GM12864 (cell line): Measurements from ENCODE around the gene MYOCD.

ENCODE experiments used
- DNase-seq: peaks from one replicate; pipeline ENCODE4 v3.0.0-alpha.2; 2011; ENCODE audit warnings: low read depth
- H3K4me3 ChIP-seq: 2 replicates; pipeline ENCODE4 v1.5.1; 2011; ENCODE audit warnings: mild to moderate bottlenecking, low read depth, low read length, control low read depth
- CTCF ChIP-seq: IDR thresholded peaks from 2 replicates; pipeline ENCODE4 v1.5.1; 2011; ENCODE audit warnings: low read depth, mild to moderate bottlenecking, moderate library complexity, low read length, control low read depth, inconsistent platforms; ENCODE audit errors: missing control alignments

MYOCD gene

GRCh38 chr17:12815642-12816141 is 150.0 kb downstream of the MYOCD start:
- no peak for TF ChIP-seq CTCF
- peak; percentile 90 for DNase-seq
- H3K4me3 ChIP-seq: peak overlapping the region; percentile 0; the same call in 1 of the 2 replicates
